ENCODE data around the gene FUS.
"Not testable (repeated sequence)": the region's sequence is repeated elsewhere in the genome, so short reads cannot be mapped to it uniquely, and the experiment has no call there.

FUS gene

GRCh38 chr16:31138621-31139578, 41.0 kb upstream of the FUS start:
- in situ Hi-C loops (cut with HindIII; ENCODE audit: low sequenced_read_pairs) = no loop called here
- DNase-seq (ENCODE audit: low read depth) = no peak
- H3K4me3 ChIP-seq (ENCODE audit: low read depth, low read length) = no peak overlapping the region
- no peak for TF ChIP-seq CTCF (IDR thresholded peaks at IDR 0.05; ENCODE audit: low read depth, low read length, missing control alignments)

- DNase-seq (ENCODE audit: low read depth); H3K4me3 ChIP-seq (ENCODE audit: low read depth, low read length); in situ Hi-C loops (cut with HindIII; ENCODE audit: low sequenced_read_pairs): not testable (repeated sequence)
These were observed 38.9 kb upstream of the FUS start for GRCh38 chr16:31141071-31141469.

GRCh38 chr16:31141489-31142108, 38.3 kb upstream of the FUS start:
- TF ChIP-seq CTCF (IDR thresholded peaks at IDR 0.05; ENCODE audit: low read depth, low read length, missing control alignments) = no peak
- in situ Hi-C loops (cut with HindIII; ENCODE audit: low sequenced_read_pairs) = no loop called here
- no peak for DNase-seq (ENCODE audit: low read depth)
- peak overlapping the region; percentile 26 for H3K4me3 ChIP-seq (ENCODE audit: low read depth, low read length)

GRCh38 chr16:31142109-31143010, 37.6 kb upstream of the FUS start:
- DNase-seq (ENCODE audit: low read depth) = peak; percentile 95
- H3K4me3 ChIP-seq (ENCODE audit: low read depth, low read length) = peak overlapping the region; percentile 36
- TF ChIP-seq CTCF (IDR thresholded peaks at IDR 0.05; ENCODE audit: low read depth, low read length, missing control alignments) = peak; percentile 89
- in situ Hi-C loops (cut with HindIII; ENCODE audit: low sequenced_read_pairs) = no loop called here

GRCh38 chr16:31143011-31143693, 36.8 kb upstream of the FUS start:
- TF ChIP-seq CTCF (IDR thresholded peaks at IDR 0.05; ENCODE audit: low read depth, low read length, missing control alignments) = no peak
- in situ Hi-C loops (cut with HindIII; ENCODE audit: low sequenced_read_pairs) = no loop called here
- H3K4me3 ChIP-seq (ENCODE audit: low read depth, low read length) = peak overlapping the region; percentile 36
- DNase-seq (ENCODE audit: low read depth) = no peak

- TF ChIP-seq CTCF (IDR thresholded peaks at IDR 0.05; ENCODE audit: low read depth, low read length, missing control alignments) = no peak
- DNase-seq (ENCODE audit: low read depth) = no peak
- H3K4me3 ChIP-seq (ENCODE audit: low read depth, low read length) = no peak overlapping the region
- in situ Hi-C loops (cut with HindIII; ENCODE audit: low sequenced_read_pairs) = no loop called here
These were observed 36.2 kb upstream of the FUS start for GRCh38 chr16:31143694-31144148.

- H3K4me3 ChIP-seq (ENCODE audit: low read depth, low read length); DNase-seq (ENCODE audit: low read depth); in situ Hi-C loops (cut with HindIII; ENCODE audit: low sequenced_read_pairs): not testable (repeated sequence)
These were observed 35.5 kb upstream of the FUS start for GRCh38 chr16:31144418-31144817.

Data from astrocyte of the cerebellum (primary cell).